KOPT-K1 (cell line): ENCODE data around the gene SRP54.
"Not testable (repeated sequence)": the region's sequence is repeated elsewhere in the genome, so short reads cannot be mapped to it uniquely, and the experiment has no call there.

Experiments used
- H3K27ac ChIP-seq: fragments of 200-600 bp; sonication (generic); 2 replicates; pipeline ENCODE4 v1.5.1; 2016; ENCODE audit warnings: antibody characterized with exemption, mild to moderate bottlenecking, low read depth, low read length; ENCODE audit not compliant: poor library complexity, severe bottlenecking
- H3K36me3 ChIP-seq: fragments of 200-600 bp; sonication (generic); 2 replicates; pipeline ENCODE4 v1.5.1; 2017; ENCODE audit warnings: antibody characterized with exemption, mild to moderate bottlenecking, low read length, moderate library complexity; ENCODE audit not compliant: insufficient read depth
- H3K9me3 ChIP-seq: fragments of 200-600 bp; sonication (generic); 2 replicates; pipeline ENCODE4 v1.5.1; 2017; ENCODE audit warnings: antibody characterized with exemption, low read length, mild to moderate bottlenecking; ENCODE audit not compliant: insufficient read depth, poor library complexity, severe bottlenecking

The SRP54 gene

GRCh38 chr14:35047976-35048513 is 65.3 kb downstream of the SRP54 start:
- Histone ChIP-seq H3K9me3 (no peaks in the 10 kb centered on the region), H3K27ac (no peak overlapping the region), H3K36me3 (0 out of 2 replicates have a peak, but pooled peaks cover 14% of the 10 kb centered on the region)

- Histone ChIP-seq H3K36me3 (peaks cover 21% of the 10 kb centered on the region; the same call in 1 of the 2 replicates), H3K27ac (no peak overlapping the region), H3K9me3 (no peaks in the 10 kb centered on the region)
Measured at GRCh38 chr14:35050652-35051051, 67.9 kb downstream of the SRP54 start.

- Histone ChIP-seq H3K27ac (no peak overlapping the region), H3K9me3 (no peaks in the 10 kb centered on the region), H3K36me3 (peaks cover 25% of the 10 kb centered on the region; the same call in 1 of the 2 replicates)
Measured at GRCh38 chr14:35051796-35052195, 69.0 kb downstream of the SRP54 start.

- peaks cover 25% of the 10 kb centered on the region; the same call in 1 of the 2 replicates for H3K36me3 ChIP-seq
- H3K27ac ChIP-seq, result no peak overlapping the region
- H3K9me3 ChIP-seq, result no peaks in the 10 kb centered on the region
Measured at GRCh38 chr14:35052637-35053036, 69.8 kb downstream of the SRP54 start.

GRCh38 chr14:35061113-35061791 is 78.5 kb downstream of the SRP54 start:
- peaks cover 27% of the 10 kb centered on the region for H3K36me3 ChIP-seq
- H3K9me3 ChIP-seq, H3K27ac ChIP-seq: not testable (repeated sequence)

GRCh38 chr14:35065731-35066130 is 82.9 kb downstream of the SRP54 start:
- not testable (repeated sequence) for H3K27ac ChIP-seq, H3K9me3 ChIP-seq
- peaks cover 13% of the 10 kb centered on the region for H3K36me3 ChIP-seq

GRCh38 chr14:35068238-35069012 is 85.6 kb downstream of the SRP54 start:
- Histone ChIP-seq H3K27ac (no peak overlapping the region), H3K9me3 (no peaks in the 10 kb centered on the region), H3K36me3 (peaks cover 11% of the 10 kb centered on the region)

- no peak overlapping the region for H3K27ac ChIP-seq
- peaks cover 18% of the 10 kb centered on the region for H3K36me3 ChIP-seq
- H3K9me3 ChIP-seq, result no peaks in the 10 kb centered on the region
Measured at GRCh38 chr14:35072226-35072625, 89.4 kb downstream of the SRP54 start.

- Histone ChIP-seq H3K27ac (no peak overlapping the region), H3K36me3 (peaks cover 20% of the 10 kb centered on the region), H3K9me3 (no peaks in the 10 kb centered on the region)
Measured at GRCh38 chr14:35073486-35073885, 90.7 kb downstream of the SRP54 start.

GRCh38 chr14:35078082-35078481 is 95.3 kb downstream of the SRP54 start:
- Histone ChIP-seq H3K27ac (no peak overlapping the region), H3K36me3 (peaks cover 55% of the 10 kb centered on the region), H3K9me3 (no peaks in the 10 kb centered on the region)
